HG02571 (cell line): ENCODE measurements around the gene CXCL3.
"Not testable (repeated sequence)": the region's sequence is repeated elsewhere in the genome, so short reads cannot be mapped to it uniquely, and the experiment has no call there.

ENCODE experiments used
- ATAC-seq: cut with Tn5 transposase; IDR thresholded peaks from one replicate; pipeline ENCODE4 v1.9.1; 2021; ENCODE audit warnings: mild to moderate bottlenecking, moderate library complexity; ENCODE audit not compliant: unreplicated experiment

Gene CXCL3

DNA sequence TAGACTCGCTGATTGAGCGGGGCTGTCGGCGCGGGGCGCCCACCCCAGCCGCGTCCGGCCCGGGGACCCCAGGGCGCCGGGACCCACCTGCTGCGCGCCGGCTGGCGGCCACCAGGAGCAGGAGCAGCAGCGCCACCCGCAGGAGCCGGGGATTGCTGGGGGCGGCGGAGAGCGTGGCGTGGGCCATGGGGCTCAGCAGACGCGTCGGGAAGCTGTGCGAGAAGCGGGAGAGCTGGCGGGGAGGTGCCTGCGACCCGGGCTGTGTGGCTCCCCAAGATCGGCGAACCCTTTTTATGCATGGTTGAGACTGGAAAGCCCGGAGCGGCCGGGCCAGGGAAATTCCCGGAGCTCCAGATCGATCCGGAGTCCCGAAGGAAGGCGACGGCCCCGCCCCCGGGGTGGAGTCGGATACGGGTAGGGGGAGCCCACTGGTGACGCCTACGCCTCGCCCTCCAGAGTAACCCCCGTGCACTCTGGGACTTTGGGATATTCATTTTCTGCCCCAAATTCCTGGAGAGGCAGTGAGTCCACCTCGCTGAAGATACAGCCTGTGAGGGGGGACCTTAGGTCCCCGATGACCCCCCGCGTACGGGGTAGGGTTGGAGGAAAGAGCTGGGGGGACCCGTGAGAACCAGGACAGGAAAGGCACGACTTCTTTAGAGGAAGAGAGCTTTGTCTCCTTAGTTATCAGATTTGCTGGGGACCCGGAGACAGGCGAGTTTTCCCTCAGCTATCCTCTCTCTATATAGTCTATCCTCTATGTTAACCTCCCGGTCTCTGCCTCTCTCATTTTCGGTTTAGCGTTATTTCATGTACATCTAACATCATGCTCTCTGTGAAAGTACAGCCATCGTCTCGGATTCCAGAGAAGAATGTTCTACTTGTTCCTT is at the start of gene CXCL3:
Gene CXCL3 (minus strand): TSS at position 265 of the 890 bp plus-strand sequence. CDS start 78 bp downstream, at position 187.
- ATAC-seq, result peak; percentile 59

GRCh38 chr4:74087481-74087880 is 49.0 kb upstream of the CXCL3 start:
- no peak for ATAC-seq

DNA sequence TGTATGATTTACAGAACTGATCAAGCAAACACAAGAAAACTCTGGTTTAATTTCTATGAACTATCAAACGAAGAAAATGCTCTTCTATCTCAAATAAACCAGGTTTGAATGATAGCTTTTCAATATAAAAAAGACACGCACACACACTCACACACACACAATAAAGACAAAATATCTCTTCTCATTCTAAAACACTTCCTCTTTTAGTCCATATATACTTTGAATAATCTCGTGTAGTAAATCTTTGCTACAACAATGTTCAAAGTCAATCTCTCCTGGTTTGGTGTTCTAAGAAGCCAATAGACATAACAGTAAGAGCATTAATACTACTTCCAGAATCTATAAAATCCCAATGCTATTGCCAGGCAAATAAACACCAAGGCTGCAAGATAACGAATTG is 47.2 kb upstream of the CXCL3 start:
- no peak for ATAC-seq

DNA sequence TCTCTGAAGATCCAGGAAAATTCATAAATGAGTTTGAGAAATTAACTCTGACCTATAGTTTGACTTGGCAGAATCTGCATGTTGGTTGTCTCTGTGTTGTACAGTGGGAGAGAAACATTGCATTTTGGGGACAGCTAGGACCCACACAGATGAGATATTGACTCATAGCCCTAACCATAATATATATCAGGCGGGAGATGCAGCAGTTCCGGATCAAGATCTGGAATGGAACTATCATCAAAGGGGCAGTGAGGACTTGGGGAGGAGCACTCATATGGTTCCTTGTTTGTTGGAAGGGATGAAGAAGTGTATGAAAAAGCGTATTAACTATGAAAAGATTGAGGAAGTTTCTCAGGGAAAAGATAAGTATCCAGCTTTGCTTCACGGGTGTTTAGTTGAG is 46.5 kb upstream of the CXCL3 start:
- no peak for ATAC-seq

GRCh38 chr4:74083546-74083945 is 45.1 kb upstream of the CXCL3 start:
- ATAC-seq, result no peak

GRCh38 chr4:74081035-74081434 is 42.5 kb upstream of the CXCL3 start:
- no peak for ATAC-seq

DNA sequence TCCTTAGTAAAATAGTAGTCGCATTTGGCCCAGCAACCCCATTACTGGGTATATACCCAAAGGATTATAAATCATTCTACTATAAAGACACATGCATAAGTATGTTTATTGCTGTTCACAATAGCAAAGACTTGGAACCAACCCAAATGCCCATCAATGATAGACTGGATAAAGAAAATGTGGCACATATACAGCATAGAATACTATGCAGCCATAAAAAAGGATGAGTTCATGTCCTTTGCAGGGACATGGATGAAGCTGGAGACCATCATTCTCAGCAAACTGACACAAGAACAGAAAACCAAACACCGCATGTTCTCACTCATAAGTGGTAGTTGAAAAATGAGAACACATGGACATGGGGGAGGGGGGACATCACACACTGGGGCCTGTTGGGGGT is 41.9 kb upstream of the CXCL3 start:
- ATAC-seq, result not testable (repeated sequence)

GRCh38 chr4:74079024-74079423 is 40.5 kb upstream of the CXCL3 start:
- ATAC-seq, result not testable (repeated sequence)

GRCh38 chr4:74073358-74073757 is 34.9 kb upstream of the CXCL3 start:
- no peak for ATAC-seq

GRCh38 chr4:74072739-74073138 is 34.2 kb upstream of the CXCL3 start:
- ATAC-seq, result no peak

DNA sequence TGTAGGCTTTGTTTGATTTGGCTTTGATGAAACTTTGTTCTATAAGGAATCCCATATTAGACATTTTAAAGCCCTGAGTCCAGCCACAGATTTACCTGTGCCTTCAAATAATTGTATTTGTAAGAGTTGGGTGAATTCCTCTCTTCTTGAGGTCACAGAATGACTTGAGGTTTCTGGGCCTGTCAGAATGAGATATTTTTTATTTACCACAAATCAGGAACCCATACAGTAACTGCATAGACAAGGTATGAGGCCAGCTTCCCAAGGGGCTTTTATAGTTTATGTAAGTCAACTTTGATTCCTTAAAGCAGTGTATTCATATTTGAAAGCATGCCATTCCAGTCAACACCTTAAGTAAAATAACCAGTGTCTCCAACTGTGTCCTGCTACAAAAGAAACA is 29.1 kb upstream of the CXCL3 start:
- no peak for ATAC-seq

GRCh38 chr4:74066232-74066631 is 27.7 kb upstream of the CXCL3 start:
- ATAC-seq, result no peak

- ATAC-seq, result no peak
These were observed 26.7 kb upstream of the CXCL3 start for GRCh38 chr4:74065115-74065642.

GRCh38 chr4:74063859-74064258 is 25.4 kb upstream of the CXCL3 start:
- ATAC-seq, result no peak

GRCh38 chr4:74062953-74063352 is 24.5 kb upstream of the CXCL3 start:
- ATAC-seq, result no peak

- no peak for ATAC-seq
These were observed 22.9 kb upstream of the CXCL3 start for GRCh38 chr4:74061430-74061829.

DNA sequence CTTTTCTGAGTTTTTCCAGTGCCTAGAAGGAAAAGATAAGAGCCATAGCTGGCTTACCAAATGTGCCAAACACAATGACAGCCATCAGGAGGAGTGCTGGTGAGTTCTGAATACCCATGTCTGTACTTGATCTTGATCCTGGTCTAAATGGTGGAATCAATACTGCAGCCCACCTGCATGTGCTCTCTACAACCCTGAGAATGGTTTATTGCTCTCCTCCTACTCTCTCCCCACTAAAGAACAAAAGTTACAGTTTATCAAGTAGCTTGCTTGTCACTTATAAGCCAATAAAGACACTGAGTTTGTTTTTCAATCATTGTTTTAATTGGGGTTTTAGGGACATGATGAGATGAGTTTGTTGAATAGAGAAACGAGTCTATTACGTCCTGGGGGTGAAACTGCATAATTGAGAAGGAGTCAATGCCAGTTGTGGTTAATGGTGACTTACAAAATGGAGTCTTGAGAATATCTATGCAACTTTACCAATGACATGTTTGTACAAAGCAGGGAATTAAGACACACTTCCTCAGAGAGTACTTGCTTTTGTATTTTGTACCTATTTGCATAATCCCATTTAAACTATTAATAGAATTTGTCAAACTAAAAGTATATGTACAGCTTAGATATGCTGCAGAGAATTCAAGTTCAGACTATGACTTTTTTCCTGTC is 20.8 kb upstream of the CXCL3 start:
- no peak for ATAC-seq

DNA sequence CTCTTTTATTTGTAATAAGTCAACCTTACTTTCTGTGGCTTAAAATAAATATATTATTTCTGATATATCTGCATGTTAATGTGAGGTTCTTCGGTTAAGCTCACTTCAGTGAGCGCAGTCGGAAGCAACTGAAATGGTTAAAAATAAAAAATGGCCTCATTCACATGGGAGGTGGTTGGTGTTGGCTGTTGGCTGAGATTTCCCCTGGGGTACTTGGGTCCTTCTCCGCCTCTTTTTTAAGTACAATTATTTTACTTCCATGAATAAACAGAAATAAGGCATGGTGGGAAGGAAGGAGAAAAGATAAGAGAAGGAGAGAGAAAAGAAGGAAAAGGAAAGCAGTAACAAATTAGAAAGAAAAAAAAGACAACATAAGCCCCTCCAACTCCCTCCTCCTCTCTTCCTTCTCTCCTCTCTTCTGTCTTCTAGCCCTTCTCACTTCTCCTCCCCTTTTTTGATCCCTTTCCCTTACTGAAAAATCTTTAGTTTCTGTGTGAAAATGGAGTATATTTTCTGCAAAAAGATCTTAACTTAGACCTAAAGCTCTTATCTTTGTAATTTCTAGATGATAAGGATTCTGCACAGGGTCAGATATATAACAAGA is 19.7 kb upstream of the CXCL3 start:
- no peak for ATAC-seq

DNA sequence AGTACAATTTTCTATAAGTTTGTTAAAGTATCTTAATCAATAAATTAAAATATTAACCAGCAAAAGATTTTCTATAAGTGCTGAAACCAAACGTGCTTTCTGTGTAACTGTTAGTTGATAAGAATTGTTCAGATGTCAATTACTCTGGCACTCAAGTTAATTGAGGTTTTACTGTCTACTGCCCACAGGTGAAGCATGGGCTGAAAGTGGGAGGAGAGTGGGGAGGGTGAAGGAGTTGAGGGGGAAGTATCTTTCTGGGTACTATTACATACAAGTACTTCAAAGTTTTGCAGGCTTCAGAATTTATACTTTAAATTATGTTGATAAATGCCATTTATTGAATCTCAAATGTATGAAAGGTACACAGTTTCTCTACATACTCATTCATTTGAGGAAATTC is 19.1 kb upstream of the CXCL3 start:
- ATAC-seq, result no peak

DNA sequence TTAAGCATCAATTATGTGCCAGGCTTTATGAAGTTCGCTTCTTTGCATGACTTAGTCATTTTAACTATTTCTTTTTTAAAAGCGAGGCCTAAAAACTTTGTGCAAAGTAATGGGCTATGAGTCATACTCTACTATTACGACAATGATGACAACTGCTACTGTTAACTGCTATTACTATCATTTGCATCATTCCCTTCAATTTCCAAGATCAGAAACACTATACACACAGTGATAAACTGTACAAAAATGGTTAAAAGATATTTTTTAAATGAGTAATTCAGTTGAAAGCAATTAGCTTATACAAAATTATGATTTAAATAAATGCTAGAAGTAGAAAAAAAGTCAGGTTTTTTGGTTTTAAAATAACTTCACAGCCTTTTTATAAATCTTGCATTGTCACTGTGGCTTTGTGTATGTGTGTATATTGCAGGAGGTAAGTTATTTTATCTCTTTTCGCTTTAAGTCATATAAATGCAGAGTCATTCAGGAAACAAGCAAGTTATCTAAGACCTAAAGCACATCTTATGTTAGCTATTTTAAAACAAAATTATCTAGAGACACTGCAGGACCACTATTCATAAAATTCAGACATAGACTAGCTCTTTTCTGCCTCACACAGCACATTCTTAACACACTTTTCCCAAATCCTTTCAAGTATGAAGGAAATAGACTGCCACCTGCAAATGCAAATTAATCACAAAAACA is 18.5 kb upstream of the CXCL3 start:
- ATAC-seq, result no peak
